ENCODE data around the gene RGMA.

The RGMA gene, protein sequence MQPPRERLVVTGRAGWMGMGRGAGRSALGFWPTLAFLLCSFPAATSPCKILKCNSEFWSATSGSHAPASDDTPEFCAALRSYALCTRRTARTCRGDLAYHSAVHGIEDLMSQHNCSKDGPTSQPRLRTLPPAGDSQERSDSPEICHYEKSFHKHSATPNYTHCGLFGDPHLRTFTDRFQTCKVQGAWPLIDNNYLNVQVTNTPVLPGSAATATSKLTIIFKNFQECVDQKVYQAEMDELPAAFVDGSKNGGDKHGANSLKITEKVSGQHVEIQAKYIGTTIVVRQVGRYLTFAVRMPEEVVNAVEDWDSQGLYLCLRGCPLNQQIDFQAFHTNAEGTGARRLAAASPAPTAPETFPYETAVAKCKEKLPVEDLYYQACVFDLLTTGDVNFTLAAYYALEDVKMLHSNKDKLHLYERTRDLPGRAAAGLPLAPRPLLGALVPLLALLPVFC

DNA sequence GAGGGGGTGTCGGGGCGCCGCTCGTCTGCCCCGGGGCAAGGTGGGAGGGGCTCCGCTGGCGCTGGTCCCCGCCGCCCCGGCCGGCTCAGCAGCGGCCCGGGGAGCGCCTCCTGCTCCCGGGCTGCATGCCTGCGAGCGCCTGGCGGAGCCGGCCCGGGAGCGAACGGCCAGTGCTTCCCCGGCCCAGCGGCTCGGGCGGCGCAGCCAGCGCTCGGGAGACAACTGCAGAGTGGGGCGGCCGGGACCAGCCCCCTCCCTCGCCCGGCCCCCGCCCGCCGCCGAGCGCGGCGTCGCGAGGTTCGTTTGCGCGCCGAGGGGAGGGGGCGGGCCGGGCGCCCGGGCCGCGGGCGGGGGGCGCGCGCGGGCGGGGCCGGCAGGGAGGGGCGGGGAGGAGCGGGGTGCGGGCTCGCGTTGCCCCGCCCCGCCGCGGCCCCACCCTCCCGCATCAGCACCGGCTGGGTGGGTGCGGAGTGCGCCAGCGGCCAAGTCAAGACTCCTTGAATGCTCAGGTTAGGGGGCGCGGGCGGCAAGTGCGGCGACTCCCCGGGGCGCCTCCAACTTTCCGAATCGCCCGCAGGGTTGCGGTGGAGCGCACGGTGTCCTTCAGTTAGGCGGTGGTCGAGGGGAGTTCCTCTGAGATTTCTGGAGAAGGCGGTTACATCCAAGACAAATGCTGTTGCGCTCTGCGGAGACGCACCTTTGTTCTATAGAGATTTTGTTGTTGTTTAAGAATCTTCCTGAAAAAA, at the start of gene RGMA:
RGMA (minus strand) TSS at position 231 of the 746 bp plus-strand sequence. CDS start 279 bp downstream, outside the sequence.
- DNase-seq (ENCODE audit: low spot score), result no peak

DNA sequence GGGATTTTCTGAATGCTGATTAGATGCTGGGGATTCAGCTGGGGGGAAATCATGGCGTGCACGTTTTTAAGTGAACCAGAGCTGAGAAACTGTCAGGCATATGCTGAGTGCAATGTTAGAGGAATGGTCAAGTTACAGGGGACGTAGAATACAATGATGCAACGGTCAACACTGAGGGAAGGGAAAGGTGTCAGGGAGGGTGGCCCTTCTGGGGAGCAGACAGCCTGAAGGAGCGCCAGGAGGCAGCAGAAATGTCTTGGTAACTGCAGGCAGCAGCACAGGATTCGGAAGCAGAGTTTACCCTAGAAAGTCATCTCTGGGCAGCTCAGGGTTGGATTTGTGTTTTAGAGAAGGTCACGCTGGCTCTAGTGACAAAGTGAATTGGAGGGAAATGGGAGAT, 47.6 kb upstream of the RGMA start:
- DNase-seq (ENCODE audit: low spot score), result no peak

DNA sequence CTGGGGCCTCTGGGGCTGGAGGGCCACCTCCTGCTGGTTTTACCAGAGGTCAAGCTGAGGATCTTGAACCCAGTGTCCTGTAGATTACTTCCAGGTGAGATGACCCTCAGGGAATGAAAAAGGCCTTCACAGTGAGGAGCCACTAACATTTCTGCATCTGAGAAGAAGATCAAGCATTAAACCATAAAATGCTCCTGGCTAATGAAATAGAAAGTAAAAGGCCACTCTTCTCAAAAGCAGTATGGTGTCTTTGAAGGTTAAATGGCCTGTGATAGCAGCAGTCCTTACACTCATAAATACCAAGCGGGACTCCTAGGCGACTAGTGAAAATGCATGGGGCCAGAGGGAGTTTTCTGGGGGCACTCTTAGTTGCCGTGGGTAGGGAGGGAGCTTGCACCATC, 47.0 kb upstream of the RGMA start:
- DNase-seq (ENCODE audit: low spot score), result no peak

DNA sequence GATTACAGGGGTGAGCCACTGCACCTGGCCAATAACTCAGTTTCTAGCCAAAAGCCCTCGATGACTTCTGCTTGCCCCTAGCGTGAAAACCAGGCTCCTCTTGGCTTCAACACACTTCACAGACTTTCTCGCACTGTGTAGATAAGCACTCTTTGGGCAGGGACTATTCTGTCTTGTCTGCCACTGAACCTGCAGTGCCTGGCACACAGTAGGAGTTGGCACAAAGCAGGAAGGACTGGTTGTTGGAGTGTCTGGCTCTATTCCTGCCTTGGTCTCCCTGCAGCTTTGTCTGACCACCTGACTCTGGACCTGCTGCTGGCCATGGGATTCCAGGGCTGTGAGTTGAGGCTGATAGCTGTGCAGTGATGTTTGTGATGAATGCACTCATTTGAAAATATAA, 46.4 kb upstream of the RGMA start:
- DNase-seq (ENCODE audit: low spot score), result no peak

DNA sequence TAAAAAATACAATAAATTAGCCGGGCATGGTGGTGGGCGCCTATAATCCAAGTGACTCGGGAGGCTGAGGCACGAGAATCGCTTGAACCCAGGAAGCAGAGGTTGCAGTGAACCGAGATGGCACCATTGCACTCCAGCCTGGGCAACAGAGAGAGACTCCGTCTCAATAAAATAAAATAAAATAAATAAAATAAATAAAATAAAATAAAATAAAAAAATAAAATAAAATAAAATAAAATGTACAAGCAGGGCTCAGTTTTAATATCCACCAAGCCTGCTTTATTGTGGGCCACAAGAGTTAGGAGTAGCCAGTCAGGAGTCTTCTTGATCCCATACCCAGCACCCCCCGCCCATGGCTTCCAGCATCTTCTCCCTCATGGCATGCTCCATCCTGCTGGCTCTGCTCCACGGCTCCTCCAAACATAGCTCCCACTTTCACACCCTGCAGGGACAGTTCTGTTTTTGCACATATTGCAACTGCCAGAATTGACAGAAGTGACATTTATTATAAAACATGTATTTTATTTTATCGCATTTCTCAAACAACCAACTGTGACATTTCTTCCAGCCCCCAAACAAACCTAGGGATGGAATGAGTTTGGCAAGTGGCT, 42.6 kb upstream of the RGMA start:
- no peak for DNase-seq (ENCODE audit: low spot score)

DNA sequence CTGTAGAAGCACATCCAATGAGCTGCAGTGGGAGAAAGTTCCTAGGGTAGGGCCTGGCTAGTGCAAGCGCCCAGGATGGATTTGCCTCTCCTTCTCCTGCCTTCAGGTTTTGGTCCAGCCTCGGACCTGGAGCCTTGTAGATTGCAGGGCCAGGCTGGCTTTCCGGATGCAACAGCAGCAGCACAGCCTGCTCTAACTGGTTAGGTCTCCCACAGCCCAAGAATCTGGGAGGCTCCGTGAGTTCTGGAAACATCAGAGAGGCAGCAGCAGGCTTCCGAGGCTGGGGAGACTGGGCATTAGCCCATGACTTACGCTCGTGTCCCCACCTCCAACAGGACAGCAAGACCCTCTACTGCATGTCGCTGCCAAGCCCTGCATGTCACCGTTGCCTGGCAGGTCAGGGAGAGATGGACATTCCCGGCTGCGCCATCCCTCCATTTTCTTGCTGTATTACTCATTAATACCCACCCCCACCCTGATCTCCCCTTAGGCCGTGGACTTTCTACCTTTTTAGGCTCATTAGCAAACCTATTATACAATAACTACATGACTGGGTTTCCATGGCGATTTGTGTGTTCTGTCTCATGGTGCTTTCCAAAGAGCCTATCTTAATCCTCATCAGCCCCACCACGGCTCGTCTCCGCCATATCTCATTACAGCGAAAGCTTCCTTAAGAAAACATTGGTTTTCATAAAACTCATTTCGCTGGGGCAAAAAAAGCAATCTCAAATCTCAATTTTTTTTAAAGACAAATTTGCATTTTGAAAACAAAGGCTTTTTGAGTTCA, 40.9 kb upstream of the RGMA start:
- DNase-seq (ENCODE audit: low spot score), result no peak

DNA sequence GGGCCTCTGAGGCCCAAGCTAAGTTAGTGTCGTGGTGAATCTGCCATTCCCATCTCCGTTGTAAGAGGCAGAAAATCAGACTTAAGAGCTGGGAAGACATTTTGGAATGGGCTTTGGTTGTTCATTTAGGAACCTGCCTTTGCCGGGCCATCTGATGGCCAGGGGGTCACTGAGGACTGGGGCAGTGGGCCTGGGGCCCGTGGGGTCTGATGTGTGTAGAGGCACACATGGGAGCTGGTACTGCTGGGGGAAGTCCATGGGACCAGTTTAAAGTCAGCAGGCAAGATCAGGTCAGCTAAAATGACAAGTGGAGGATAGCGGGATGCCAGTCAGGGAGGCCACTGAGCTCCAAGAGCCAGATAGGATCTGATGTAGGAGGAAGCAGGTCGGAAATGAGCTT, 38.3 kb upstream of the RGMA start:
- DNase-seq (ENCODE audit: low spot score), result no peak

DNA sequence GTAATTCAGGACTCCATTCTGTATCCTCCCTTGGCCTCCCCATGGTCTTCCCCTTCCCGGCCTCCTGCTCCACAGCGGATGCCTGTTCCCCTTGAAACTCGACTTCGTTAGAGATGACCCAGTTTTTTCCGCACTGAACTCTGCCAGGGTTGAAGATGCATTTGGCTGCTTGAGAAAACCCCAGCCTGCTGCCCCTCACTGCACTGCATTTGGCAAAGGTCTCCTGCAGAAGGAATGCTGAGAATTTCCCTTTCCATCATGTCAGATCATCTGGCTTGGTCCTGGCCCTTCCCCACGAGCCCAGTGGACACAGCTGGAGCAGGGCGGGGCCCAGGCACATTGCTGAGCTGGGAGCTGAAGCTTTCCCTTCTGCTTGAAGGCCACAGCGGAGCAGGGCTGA, 37.6 kb upstream of the RGMA start:
- no peak for DNase-seq (ENCODE audit: low spot score)

DNA sequence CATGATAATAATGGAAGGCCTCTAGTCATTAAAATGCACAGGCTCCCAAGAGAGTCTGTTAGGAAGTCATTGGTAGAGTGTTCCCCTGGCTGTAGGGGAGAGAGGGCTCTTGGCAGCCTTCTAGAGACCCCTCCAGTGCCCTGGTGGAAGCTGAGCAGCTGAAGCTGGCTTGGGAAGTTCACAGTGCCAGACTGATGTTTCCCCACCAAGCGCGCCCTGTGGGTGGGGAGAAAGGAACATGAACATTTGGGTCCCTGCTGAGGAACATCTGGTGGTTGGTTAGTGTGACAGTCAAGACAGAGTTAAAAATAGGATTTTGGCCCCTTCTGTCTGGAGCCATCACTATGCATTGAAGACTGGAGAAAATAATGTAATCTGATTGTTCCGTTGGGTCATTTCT, 37.1 kb upstream of the RGMA start:
- no peak for DNase-seq (ENCODE audit: low spot score)

DNA sequence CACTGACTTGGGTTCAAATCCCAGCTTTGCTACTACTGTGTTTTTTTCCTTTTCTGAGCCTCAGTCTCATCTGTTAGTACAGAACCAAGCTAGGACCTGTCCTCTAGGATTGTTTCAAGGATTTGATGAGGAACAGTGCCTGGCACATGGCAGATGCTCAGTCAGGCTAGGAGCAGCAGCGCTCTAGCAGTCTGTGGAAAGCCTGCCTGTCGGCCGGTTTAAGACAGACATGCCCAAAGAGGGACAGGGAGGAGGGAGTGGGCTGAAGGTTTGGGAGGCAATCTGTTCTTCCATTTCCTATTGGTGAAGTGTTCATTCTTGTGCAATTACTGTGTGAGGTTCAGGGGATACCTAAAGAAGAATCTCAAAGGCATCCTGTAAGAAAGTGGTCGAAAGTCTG, 35.1 kb upstream of the RGMA start:
- no peak for DNase-seq (ENCODE audit: low spot score)

DNA sequence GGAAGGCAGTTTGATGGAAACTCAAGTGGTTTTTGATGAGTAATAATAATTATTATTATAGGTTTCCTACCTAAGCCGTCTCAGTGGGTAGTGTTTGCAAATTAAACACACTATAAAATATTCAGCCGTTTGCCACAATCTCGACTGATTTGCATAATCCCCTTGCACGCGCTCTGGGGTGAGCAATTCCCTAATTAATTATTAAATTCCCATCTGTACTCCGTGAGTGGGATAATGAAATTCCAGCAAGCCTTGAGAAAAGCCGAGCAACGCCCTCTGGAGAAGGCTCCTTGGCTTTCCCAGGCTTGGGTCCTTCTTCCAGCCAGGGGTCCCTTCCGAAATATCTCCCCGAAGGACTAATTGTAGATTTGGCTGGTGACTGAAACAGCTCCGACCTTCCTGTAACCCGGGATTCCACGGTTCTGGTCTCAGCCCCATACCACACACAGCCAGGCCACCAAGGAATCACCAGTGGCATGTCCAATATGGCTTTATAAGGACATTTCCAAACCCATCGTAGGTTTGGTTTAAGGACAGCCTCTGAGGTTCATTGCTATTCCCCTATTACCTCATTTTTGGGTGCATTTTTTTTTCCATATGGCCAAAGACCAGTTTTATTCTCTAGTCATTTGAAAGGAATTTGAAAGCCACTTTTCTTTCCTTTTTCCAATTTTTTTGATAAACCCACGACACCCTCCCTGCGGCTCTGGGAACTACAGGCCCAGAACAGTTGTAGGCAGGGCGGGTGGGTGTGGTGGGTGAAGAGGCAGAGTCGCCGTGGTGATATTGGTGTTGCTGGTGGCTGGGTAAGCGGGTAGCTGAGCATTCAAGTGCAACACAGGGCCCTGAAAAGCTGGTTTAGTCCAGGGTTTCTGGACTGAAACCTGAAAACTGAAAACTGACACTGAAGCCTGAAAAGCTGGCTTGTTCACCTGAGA, 33.2 kb upstream of the RGMA start:
- DNase-seq (ENCODE audit: low spot score), result no peak

DNA sequence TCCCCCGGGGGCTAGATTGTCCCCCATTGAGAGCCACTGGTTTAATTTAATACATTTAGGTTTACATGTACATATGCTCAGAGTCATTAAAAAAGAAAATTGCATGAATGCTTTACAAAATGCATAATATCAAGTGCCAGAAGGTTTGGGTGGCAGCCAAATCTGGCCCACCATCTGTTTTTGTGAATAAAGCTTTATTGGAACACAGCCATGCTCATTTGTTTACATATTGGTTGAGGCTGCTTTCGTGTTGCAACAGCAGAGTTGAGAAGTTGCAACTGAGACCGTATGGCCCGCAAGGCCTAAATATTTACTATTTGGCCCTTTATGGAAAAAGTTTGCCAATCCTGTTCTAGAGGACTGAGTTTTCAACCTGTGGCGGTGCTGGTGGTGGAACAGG, 32.1 kb upstream of the RGMA start:
- no peak for DNase-seq (ENCODE audit: low spot score)

DNA sequence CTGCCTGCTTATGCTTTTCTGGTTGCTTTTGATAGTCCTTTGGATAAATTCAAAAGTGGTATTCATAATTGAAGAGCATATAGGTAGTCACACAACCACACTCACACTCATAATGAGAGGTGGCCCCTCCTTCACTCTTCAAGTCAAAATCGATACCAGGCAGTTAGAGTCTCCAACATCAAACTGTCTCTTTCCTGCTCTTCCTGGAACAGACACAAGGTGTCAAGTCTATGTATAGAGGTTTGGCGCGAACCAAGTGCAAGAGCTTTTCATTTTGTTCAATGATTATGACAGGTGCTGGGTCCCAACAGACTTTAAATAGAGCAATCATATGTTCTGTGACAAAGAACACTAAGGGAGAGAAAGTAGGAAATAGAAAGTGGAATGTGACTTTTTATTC, 29.9 kb upstream of the RGMA start:
- no peak for DNase-seq (ENCODE audit: low spot score)

DNA sequence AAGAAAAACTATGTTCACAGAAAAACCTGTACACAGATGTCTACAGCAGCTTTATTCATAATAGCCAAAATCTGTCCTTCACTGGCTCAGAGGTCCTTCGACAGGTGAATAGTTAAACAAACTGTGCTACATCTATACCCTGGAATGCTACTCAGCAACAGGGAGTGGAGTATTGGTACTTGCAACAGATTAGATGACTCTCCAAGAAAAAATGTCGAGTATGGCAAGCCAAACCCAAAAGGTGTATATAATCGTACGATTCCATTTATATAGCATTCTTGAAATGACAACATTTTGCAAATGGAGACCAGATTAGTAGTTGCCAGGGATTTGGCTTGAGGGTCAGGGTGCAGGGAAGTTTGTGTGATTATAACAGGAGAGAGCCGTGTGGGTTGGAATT, 22.4 kb upstream of the RGMA start:
- no peak for DNase-seq (ENCODE audit: low spot score)

DNA sequence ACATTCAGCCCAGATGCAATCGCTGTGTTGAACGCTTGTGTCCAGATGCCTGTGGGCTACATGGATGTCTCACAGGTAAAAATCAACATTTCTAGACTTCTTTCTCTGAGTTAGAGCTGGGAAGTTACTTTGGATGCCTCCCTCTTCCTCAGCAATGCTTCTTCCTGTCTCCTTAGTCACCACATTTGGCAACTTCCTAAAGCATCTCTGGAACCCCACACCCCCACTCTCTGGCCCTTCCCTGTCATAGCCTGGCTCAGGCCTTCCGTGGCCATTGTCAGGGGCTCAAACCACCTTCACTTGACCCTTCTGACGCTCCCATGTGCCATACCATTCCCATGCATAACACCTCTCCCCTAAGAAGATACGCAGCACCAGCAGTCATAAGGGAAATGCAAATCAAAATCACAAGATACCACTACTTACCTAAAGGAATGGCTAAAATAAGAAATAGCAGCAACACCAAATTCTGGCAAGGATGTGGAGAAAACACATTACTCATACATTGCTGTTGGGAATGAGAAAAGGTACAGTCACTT, 21.6 kb upstream of the RGMA start:
- no peak for DNase-seq (ENCODE audit: low spot score)

DNA sequence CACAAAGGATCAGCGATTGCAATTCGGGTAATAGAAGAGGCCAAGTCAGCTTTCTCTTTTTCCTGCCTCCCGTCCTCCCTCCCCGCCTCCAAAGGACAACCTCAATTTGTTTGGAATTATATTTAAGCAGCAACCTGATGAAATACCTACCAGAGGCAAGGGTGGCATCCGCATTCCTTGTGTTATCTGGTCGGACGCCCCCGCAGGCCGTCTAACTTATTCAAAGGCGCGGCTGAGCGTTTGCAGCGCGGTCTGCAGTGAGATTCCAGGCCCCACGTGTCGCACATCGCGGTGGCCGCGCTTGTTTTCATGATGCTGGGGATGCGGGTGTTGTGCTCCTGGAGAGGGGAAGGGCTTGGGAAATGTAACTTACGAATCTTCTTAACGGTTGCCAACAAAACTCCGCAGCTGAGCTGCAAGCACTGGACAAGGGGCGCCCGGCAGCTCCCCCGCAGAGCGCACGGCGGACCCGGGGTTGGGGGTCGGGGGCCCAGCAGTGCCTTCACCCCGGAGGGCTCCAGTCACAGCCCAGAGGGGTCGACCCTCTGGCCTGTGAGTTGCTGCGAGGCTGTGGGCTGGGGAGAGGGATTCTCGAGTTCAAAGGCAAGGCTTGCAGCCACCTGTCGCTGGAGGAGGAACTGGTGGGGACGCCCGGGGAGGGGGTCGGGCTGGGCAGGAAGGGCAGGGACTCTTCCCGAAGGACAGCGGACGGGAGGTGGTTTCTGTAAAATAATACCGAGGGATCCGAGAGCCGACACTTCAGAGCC, 20.5 kb upstream of the RGMA start:
- DNase-seq (ENCODE audit: low spot score), result no peak

DNA sequence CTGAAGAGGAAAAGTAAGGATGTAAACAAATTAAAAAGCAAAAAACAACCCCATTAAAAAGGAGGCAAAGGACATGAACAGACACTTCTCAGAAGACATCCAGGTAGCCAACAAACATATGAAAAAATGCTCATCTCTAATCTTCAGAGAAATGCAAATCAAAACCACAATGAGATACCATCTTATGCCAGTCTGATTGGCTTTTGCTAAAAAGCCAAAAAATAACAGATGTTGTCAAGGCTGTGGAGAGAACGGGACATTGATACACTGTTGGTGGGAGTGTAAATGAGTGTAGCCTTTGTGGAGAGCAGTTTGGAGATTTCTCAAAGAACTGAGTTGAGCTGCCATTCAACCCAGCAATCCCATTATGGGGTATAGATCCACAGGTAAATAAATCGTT, 18.6 kb upstream of the RGMA start:
- DNase-seq (ENCODE audit: low spot score), result no peak

DNA sequence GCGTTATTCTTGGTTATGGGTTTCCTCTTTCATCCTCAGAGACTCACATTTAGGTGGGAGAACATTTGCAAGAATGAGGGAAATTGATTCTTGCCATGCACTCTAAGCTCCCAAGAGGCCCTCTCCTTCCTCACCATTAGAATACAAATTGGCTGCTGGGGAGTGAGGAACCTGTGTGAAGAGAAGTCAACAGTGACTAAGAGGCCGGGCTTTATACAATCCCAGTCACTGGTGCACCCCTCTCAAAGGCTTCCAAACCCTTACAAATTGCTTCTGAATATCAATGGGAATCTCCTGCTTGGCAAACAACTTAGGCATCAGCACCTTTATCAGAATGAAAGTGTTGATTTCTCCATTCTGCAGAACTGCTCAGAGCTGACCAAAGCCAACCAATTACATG, 16.5 kb upstream of the RGMA start:
- DNase-seq (ENCODE audit: low spot score), result no peak

DNA sequence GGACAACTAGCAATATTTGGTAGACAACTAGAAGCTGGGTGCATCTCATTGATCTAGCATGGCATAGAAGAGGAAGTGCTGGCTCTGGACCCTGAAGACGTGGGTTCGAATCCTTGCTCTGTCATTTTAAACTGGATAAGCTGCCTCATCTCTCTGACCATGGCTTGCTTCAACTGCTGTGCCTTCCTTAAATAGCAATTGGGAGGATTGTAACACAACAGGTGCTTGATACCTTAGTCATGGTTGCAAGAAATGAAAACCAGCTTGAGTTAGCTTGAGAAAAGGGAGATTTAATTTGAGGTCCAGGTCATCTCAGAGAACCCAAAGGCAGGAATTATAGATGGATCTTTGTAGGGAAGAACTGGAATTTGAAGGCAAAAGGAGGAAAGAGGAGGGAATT, 14.8 kb upstream of the RGMA start:
- DNase-seq (ENCODE audit: low spot score), result no peak

DNA sequence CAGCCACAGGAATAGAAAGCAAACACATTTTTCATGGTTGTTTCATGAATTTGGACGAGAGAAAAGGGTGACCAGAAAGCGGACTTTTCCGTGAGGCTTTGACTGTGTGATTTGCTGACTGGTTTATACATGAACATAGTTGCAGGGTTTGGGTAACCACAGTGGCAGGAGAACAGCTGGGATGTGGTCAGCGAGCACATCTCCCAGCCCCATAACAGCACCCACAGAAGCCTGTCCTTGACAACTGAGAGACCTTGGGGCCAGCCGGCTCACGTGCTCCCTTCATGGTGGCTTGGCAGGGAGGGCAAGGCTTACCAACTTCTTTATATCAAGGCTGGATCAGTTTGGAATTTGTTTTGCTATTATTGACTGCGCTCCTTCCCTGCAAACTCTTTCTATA, 13.2 kb upstream of the RGMA start:
- DNase-seq (ENCODE audit: low spot score), result no peak

Data from hematopoietic multipotent progenitor cell treated with erythropoietin and hydrocortisone succinate and interleukin-3 and kit ligand, for 17 days (in vitro differentiated cells).